ENCODE results near the gene SIX1.

- TF ChIP-seq CTCF (IDR thresholded peaks at IDR 0.05) (no peak), POLR2A (IDR thresholded peaks at IDR 0.05) (no peak)
Observed at GRCh38 chr14:60618241-60618640, 31.0 kb downstream of the SIX1 start.
